ENCODE measurements around the gene RPS21.

- TF ChIP-seq ZNF70 (CRISPR knock-in tag; IDR thresholded peaks at IDR 0.05) (no peak), TOX (CRISPR knock-in tag; IDR thresholded peaks at IDR 0.05; ENCODE audit: borderline replicate concordance) (no peak)
Measured at GRCh38 chr20:62337558-62338293, 49.2 kb upstream of the RPS21 start.

Data from SK-N-SH treated with all-trans-retinoic acid at 6 μM for 48 hours (cell line).